Activated CD8-positive, alpha-beta T cell treated with anti-CD3 and anti-CD28 coated beads for 36 hours (primary cell): ENCODE data around the gene MAPK14. TPM values are rescaled to one million over a fixed set of nuclear protein-coding genes. Genes with fewer than 3 reads are reported as not detected.

Experiments used
- ATAC-seq: fragments of 200-7000 bp; cut with Tn5 transposase; one replicate; pipeline ENCODE4 v1.10.0; 2021; ENCODE audit warnings: mild to moderate bottlenecking, moderate library complexity
- CTCF ChIA-PET: fragments of 350-600 bp; sonication (Branson Sonifier 250); formaldehyde crosslinking; loops from one replicate; lab custom pipeline; 2021; ENCODE audit warnings: antibody characterized with exemption; lab: Charles Lee
- POLR2A ChIA-PET: fragments of 350-600 bp; sonication (Branson Sonifier 250); formaldehyde crosslinking; loops from one replicate; lab custom pipeline; 2021; ENCODE audit warnings: antibody characterized with exemption; lab: Charles Lee
- DNase-seq: peaks from one replicate; pipeline ENCODE4 v3.0.0-alpha.2; 2020
- H3K27ac Mint-ChIP-seq: one replicate; pipeline ENCODE4 v1.8.0; 2021; ENCODE audit warnings: mild to moderate bottlenecking, mixed read lengths
- H3K27me3 Mint-ChIP-seq: one replicate; pipeline ENCODE4 v1.8.0; 2021; ENCODE audit warnings: mixed read lengths
- H3K36me3 Mint-ChIP-seq: one replicate; pipeline ENCODE4 v1.8.0; 2021; ENCODE audit warnings: low read depth, mixed read lengths
- H3K4me1 Mint-ChIP-seq: one replicate; pipeline ENCODE4 v1.8.0; 2021; ENCODE audit warnings: low read depth, mixed read lengths
- H3K4me3 Mint-ChIP-seq: one replicate; pipeline ENCODE4 v1.8.0; 2021; ENCODE audit warnings: mild to moderate bottlenecking, moderate library complexity, mixed read lengths
- H3K9me3 Mint-ChIP-seq: one replicate; pipeline ENCODE4 v1.8.0; 2021; ENCODE audit warnings: mixed read lengths
- CTCF ChIP-seq: fragments of 200-600 bp; IDR thresholded peaks from one replicate; pipeline ENCODE4 v1.8.0; 2022; ENCODE audit warnings: antibody characterized with exemption, mild to moderate bottlenecking
- intact Hi-C: fragments of 100-400 bp; cut with micrococcal nuclease; formaldehyde crosslinking; loops from one replicate; pipeline ENCODE4 v1.10.0; 2022
- total RNA-seq, 2 experiments: library from RNA; stranded (reverse); gene quantifications; one replicate each; pipeline ENCODE4 v1.2.3, GENCODE V29; 2021

The MAPK14 gene
- total RNA-seq, 2 experiments from 2014 or later, result 45.7 to 49.8 TPM

GRCh38 chr6:36150283-36150682 is 122.7 kb downstream of the MAPK14 start:
- peaks cover 6% of the 10 kb centered on the region for H3K4me1 Mint-ChIP-seq
- intact Hi-C loops, result no loop called here
- CTCF ChIA-PET, result interaction anchor here (1.1 to 1.3 kb wide), 3 partner anchors 11 to 191 kb away, joined by 3 to 5 read pairs (median 3); no protein-coding TSS in a partner anchor
- H3K4me3 Mint-ChIP-seq, result no peak overlapping the region
- DNase-seq, result no peak
- no peak for ATAC-seq
- peaks cover 4% of the 10 kb centered on the region for H3K9me3 Mint-ChIP-seq
- no peaks in the 10 kb centered on the region for H3K27me3 Mint-ChIP-seq
- POLR2A ChIA-PET, result interaction anchor here (1.3 to 2.1 kb wide), 3 partner anchors 17 to 25 kb away, joined by 3 to 7 read pairs (median 4); no protein-coding TSS in a partner anchor
- H3K36me3 Mint-ChIP-seq, result peaks cover 3% of the 10 kb centered on the region
- TF ChIP-seq CTCF, result no peak
- H3K27ac Mint-ChIP-seq, result no peak overlapping the region

GRCh38 chr6:36154286-36154685 is 126.7 kb downstream of the MAPK14 start:
- Mint-ChIP-seq H3K36me3 (peaks cover 4% of the 10 kb centered on the region), H3K27ac (no peak overlapping the region), H3K27me3 (no peaks in the 10 kb centered on the region), H3K4me3 (no peak overlapping the region), H3K4me1 (peaks cover 3% of the 10 kb centered on the region), H3K9me3 (peaks cover 11% of the 10 kb centered on the region)
- intact Hi-C loops, result no loop called here
- CTCF ChIA-PET, result interaction anchor here (1.3 kb wide), 1 partner anchor 14 kb away, joined by 4 read pairs; no protein-coding TSS in a partner anchor
- ATAC-seq (no peak), DNase-seq (no peak)
- POLR2A ChIA-PET, result no interaction called here
- TF ChIP-seq CTCF, result no peak

- ATAC-seq, result no peak
- Mint-ChIP-seq H3K4me3 (no peak overlapping the region), H3K36me3 (peaks cover 10% of the 10 kb centered on the region), H3K27ac (no peak overlapping the region), H3K27me3 (no peaks in the 10 kb centered on the region), H3K9me3 (peaks cover 14% of the 10 kb centered on the region), H3K4me1 (no peaks in the 10 kb centered on the region)
- DNase-seq, result no peak
- intact Hi-C loops, result no loop called here
- POLR2A ChIA-PET, result no interaction called here
- CTCF ChIA-PET, result interaction anchor here (0.7 to 1.1 kb wide), 5 partner anchors 8 to 185 kb away, joined by 3 read pairs; no protein-coding TSS in a partner anchor
- no peak for TF ChIP-seq CTCF
Observed at GRCh38 chr6:36155662-36156061, 128.1 kb downstream of the MAPK14 start.

- DNase-seq (no peak), ATAC-seq (no peak)
- CTCF ChIA-PET, result interaction anchor here (1.1 to 1.4 kb wide), 2 partner anchors 16 to 18 kb away, joined by 3 read pairs; no protein-coding TSS in a partner anchor
- H3K4me1 Mint-ChIP-seq, result no peaks in the 10 kb centered on the region
- peaks cover 12% of the 10 kb centered on the region for H3K9me3 Mint-ChIP-seq
- no peak overlapping the region for H3K27ac Mint-ChIP-seq
- H3K36me3 Mint-ChIP-seq, result peaks cover 11% of the 10 kb centered on the region
- TF ChIP-seq CTCF, result no peak
- no peaks in the 10 kb centered on the region for H3K27me3 Mint-ChIP-seq
- intact Hi-C loops, result no loop called here
- H3K4me3 Mint-ChIP-seq, result no peak overlapping the region
- POLR2A ChIA-PET, result interaction anchor here (0.6 kb wide), 1 partner anchor 319 kb away, joined by 3 read pairs; no protein-coding TSS in a partner anchor
Observed at GRCh38 chr6:36160147-36160760, 132.6 kb downstream of the MAPK14 start.

Other genes starting within 250 kb of the MAPK14 start
- not detected for gene CLPSL1, start 246.8 kb upstream of the MAPK14 start, total RNA-seq
- not detected for gene CLPS, start 230.5 kb upstream of the MAPK14 start, total RNA-seq
- not detected for gene LHFPL5, start 222.5 kb upstream of the MAPK14 start, total RNA-seq
- gene SRPK1, start 106.7 kb upstream of the MAPK14 start, total RNA-seq, result 100 to 1,000 TPM; 117 to 133 TPM
- not detected for gene SLC26A8, start 3.2 kb upstream of the MAPK14 start, total RNA-seq
- 10 to 100 TPM; 60.4 to 60.9 TPM for gene MAPK13, start 102.7 kb downstream of the MAPK14 start, total RNA-seq
- 10 to 100 TPM; 15.1 to 20.9 TPM for gene BRPF3, start 168.9 kb downstream of the MAPK14 start, total RNA-seq
- gene PNPLA1, start 242.3 kb downstream of the MAPK14 start, total RNA-seq, result not detected